HCT116 (cell line): ENCODE data around the gene GINS3. TPM values are rescaled to one million over a fixed set of nuclear protein-coding genes. Genes with fewer than 3 reads are reported as not detected.
"Not testable (repeated sequence)": the region's sequence is repeated elsewhere in the genome, so short reads cannot be mapped to it uniquely, and the experiment has no call there.

Experiments
- ATAC-seq: fragments of 200-7000 bp; cut with Tn5 transposase; 2 replicates; pipeline ENCODE4 v1.9.1; 2020; ENCODE audit warnings: mild to moderate bottlenecking, moderate library complexity
- BruUV-seq: library from RNA; stranded (reverse); fragments of 400-500 nt; replicated peaks from 2 replicates; lab custom pipeline; 2021; lab: Mats Ljungman, UMichigan
- CTCF ChIA-PET: fragments of 300-600 bp; sonication (Branson Sonifier 250); formaldehyde crosslinking; loops from one replicate; lab custom pipeline; 2021; ENCODE audit warnings: antibody characterized with exemption; lab: Charles Lee
- POLR2A ChIA-PET: fragments of 300-600, 350-600 bp; sonication (Branson Sonifier 250); formaldehyde crosslinking; loops from one replicate; lab custom pipeline; 2021; ENCODE audit warnings: antibody characterized with exemption; lab: Charles Lee
- RAD21 ChIA-PET, 2 experiments: fragments of 300-600 bp; sonication (Branson Sonifier 250); formaldehyde crosslinking; loops; one replicate each; lab custom pipeline; 2023; ENCODE audit warnings: low total read pairs in 2 of 2; ENCODE audit not compliant: uncharacterized antibody in 2 of 2, unreplicated experiment in 2 of 2, low non-redundant PET in 1 of 2; lab: Charles Lee
- DNase-seq: peaks from one replicate; pipeline ENCODE4 v3.0.0-alpha.2; 2010; ENCODE audit warnings: low read depth, low spot score
- H2AFZ ChIP-seq: fragments of 200-600 bp; shearing (Covaris generic), sonication (generic); 2 replicates; pipeline ENCODE4 v1.6.1; 2017; ENCODE audit warnings: low read depth, mixed run types, mixed read lengths, antibody characterized with exemption, low read length; ENCODE audit not compliant: poor library complexity, severe bottlenecking
- H3K27ac ChIP-seq: 2 replicates; pipeline ENCODE4 v1.5.1; 2012; ENCODE audit warnings: low read depth, low read length
- H3K27me3 ChIP-seq: fragments of 200-600 bp; sonication (generic); 2 replicates; pipeline ENCODE4 v1.6.1; 2016; ENCODE audit warnings: mixed run types, low read length, mixed read lengths; ENCODE audit not compliant: insufficient read depth
- H3K36me3 ChIP-seq, 2 experiments: fragments of 200-500 bp in 1 of 2; fragments of 200-600 bp in 1 of 2; sonication (Bioruptor generic) in 1 of 2; sonication (generic) in 1 of 2; 2 replicates each; pipeline versions ENCODE4 v1.5.1 to v1.6.1; 2014 to 2016; ENCODE audit warnings: low read length in 2 of 2, inconsistent platforms in 1 of 2, mixed read lengths in 1 of 2, mixed run types in 1 of 2; ENCODE audit not compliant: insufficient read depth in 2 of 2, control insufficient read depth in 1 of 2
- H3K4me1 ChIP-seq, 2 experiments: fragments of 200-600 bp in 1 of 2; sonication (generic) in 1 of 2; 2 replicates each; pipeline versions ENCODE4 v1.5.1 to v1.6.1; 2012 to 2017; ENCODE audit warnings: low read length in 2 of 2, inconsistent platforms in 1 of 2, mild to moderate bottlenecking in 1 of 2, mixed read lengths in 1 of 2, mixed run types in 1 of 2, moderate library complexity in 1 of 2; ENCODE audit not compliant: insufficient read depth in 2 of 2, control insufficient read depth in 1 of 2
- H3K4me2 ChIP-seq: fragments of 200-600 bp; sonication (generic); 2 replicates; pipeline ENCODE4 v1.6.1; 2017; ENCODE audit warnings: mixed run types, low read length, mixed read lengths
- H3K4me3 ChIP-seq, 2 experiments: fragments of 200-600 bp in 1 of 2; sonication (generic) in 1 of 2; replicated peaks in 1 of 2; 2 replicates each; pipeline ENCODE4 v1.5.1; 2011 to 2016; ENCODE audit warnings: low read length in 2 of 2, control low read depth in 1 of 2, low read depth in 1 of 2, mild to moderate bottlenecking in 1 of 2, mixed read lengths in 1 of 2, mixed run types in 1 of 2
- H3K79me2 ChIP-seq: fragments of 200-600 bp; sonication (generic); 2 replicates; pipeline ENCODE4 v1.6.1; 2017; ENCODE audit warnings: mild to moderate bottlenecking, mixed run types, low read length, moderate library complexity, mixed read lengths; ENCODE audit not compliant: insufficient read depth
- H3K9ac ChIP-seq: fragments of 200-600 bp; sonication (generic); 2 replicates; pipeline ENCODE4 v1.6.1; 2016; ENCODE audit warnings: low read length, mixed read lengths
- H3K9me2 ChIP-seq: fragments of 200-600 bp; sonication (generic), shearing (Covaris generic); 2 replicates; pipeline ENCODE4 v1.6.1; 2017; ENCODE audit warnings: mixed run types, mild to moderate bottlenecking, moderate library complexity; ENCODE audit not compliant: insufficient read depth
- H3K9me3 ChIP-seq, 2 experiments: fragments of 200-500 bp in 1 of 2; fragments of 200-600 bp in 1 of 2; sonication (Bioruptor generic) in 1 of 2; sonication (generic) in 1 of 2; 2 replicates each; pipeline ENCODE4 v1.6.1; 2014 to 2017; ENCODE audit warnings: low read length in 2 of 2, mixed read lengths in 2 of 2, inconsistent platforms in 1 of 2, low read depth in 1 of 2, mild to moderate bottlenecking in 1 of 2, mixed run types in 1 of 2, moderate library complexity in 1 of 2; ENCODE audit not compliant: control insufficient read depth in 1 of 2, insufficient read depth in 1 of 2
- H4K20me1 ChIP-seq: fragments of 200-600 bp; sonication (generic), shearing (Covaris generic); 2 replicates; pipeline ENCODE4 v1.6.1; 2017; ENCODE audit warnings: mixed run types, mild to moderate bottlenecking, moderate library complexity; ENCODE audit not compliant: insufficient read depth
- ATF3 ChIP-seq: IDR thresholded peaks from 2 replicates; pipeline ENCODE4 v1.6.1; 2012
- CBX3 ChIP-seq: IDR thresholded peaks from 2 replicates; pipeline ENCODE4 v1.6.1; 2012; ENCODE audit warnings: low read depth
- CEBPB ChIP-seq: IDR thresholded peaks from 2 replicates; pipeline ENCODE4 v1.6.1; 2012; ENCODE audit warnings: low read depth
- EGR1 ChIP-seq: IDR thresholded peaks from 2 replicates; pipeline ENCODE4 v1.6.1; 2012; ENCODE audit warnings: low read depth
- ELF1 ChIP-seq: IDR thresholded peaks from 2 replicates; pipeline ENCODE4 v1.6.1; 2012; ENCODE audit warnings: low read depth, borderline replicate concordance
- FOSL1 ChIP-seq: IDR thresholded peaks from 2 replicates; pipeline ENCODE4 v1.6.1; 2012; ENCODE audit warnings: low read depth
- JUND ChIP-seq: IDR thresholded peaks from 2 replicates; pipeline ENCODE4 v1.6.1; 2012
- MAX ChIP-seq: IDR thresholded peaks from 2 replicates; pipeline ENCODE4 v1.6.1; 2012
- POLR2A ChIP-seq: IDR thresholded peaks from 2 replicates; pipeline ENCODE4 v1.7.0; 2011; ENCODE audit warnings: borderline replicate concordance; ENCODE audit not compliant: insufficient read depth, insufficient read length; ENCODE audit errors: extremely low read depth
- REST ChIP-seq: IDR thresholded peaks from 2 replicates; pipeline ENCODE4 v1.6.1; 2012; ENCODE audit warnings: low read depth
- SIN3A ChIP-seq: IDR thresholded peaks from 2 replicates; pipeline ENCODE4 v1.6.1; 2012; ENCODE audit warnings: low read depth
- SRF ChIP-seq: IDR thresholded peaks from 2 replicates; pipeline ENCODE4 v1.6.1; 2012; ENCODE audit warnings: low read depth
- TCF7L2 ChIP-seq: IDR thresholded peaks from 2 replicates; pipeline ENCODE4 v1.7.0; 2011; ENCODE audit warnings: borderline replicate concordance, inconsistent platforms; ENCODE audit not compliant: insufficient read depth, insufficient read length; ENCODE audit errors: extremely low read depth
- YY1 ChIP-seq: IDR thresholded peaks from 2 replicates; pipeline ENCODE4 v1.6.1; 2011; ENCODE audit warnings: low read length, low read depth, moderate library complexity, mild to moderate bottlenecking; ENCODE audit not compliant: insufficient replicate concordance; ENCODE audit errors: extremely low read depth
- ZFX ChIP-seq: fragments of 450-650 bp; IDR thresholded peaks from 2 replicates; pipeline ENCODE4 v1.6.1; 2017
- intact Hi-C: fragments of 100-400 bp; cut with micrococcal nuclease; formaldehyde crosslinking; loops from 2 replicates; pipeline ENCODE4 v1.10.0; 2022
- total RNA-seq: library from RNA; stranded (reverse); gene quantifications from one replicate; pipeline ENCODE4 v1.2.1, GENCODE V29; 2021; ENCODE audit not compliant: unreplicated experiment

The GINS3 gene
- total RNA-seq, 1 experiment from 2014 or later = 12.1 TPM

- TF ChIP-seq ATF3 = no peak
- no peak for TF ChIP-seq FOSL1
- TF ChIP-seq JUND = no peak
Observed at GRCh38 chr16:58411736-58412614, 19.7 kb downstream of the GINS3 start (continued).

GRCh38 chr16:58412615-58412970 lies 20.3 kb downstream of the GINS3 start:
- BruUV-seq, CTCF ChIA-PET, H3K9me2 ChIP-seq, H3K9me3 ChIP-seq, H4K20me1 ChIP-seq, H3K79me2 ChIP-seq, H3K27ac ChIP-seq, H3K36me3 ChIP-seq, RAD21 ChIA-PET, H3K27me3 ChIP-seq, H2AFZ ChIP-seq, ATAC-seq, H3K9ac ChIP-seq, H3K4me3 ChIP-seq, intact Hi-C loops, H3K4me2 ChIP-seq, POLR2A ChIA-PET, DNase-seq: not testable (repeated sequence)
- H3K4me1 ChIP-seq = peaks cover 0 to 16% of the 10 kb centered on the region in 2 experiments; a peak in 2 of 4 replicates

GRCh38 chr16:58413359-58413758 lies 21.1 kb downstream of the GINS3 start:
- BruUV-seq = no TSS peak
- no peak for TF ChIP-seq REST
- TF ChIP-seq TCF7L2 = no peak
- TF ChIP-seq CBX3 = no peak
- TF ChIP-seq CEBPB = no peak
- TF ChIP-seq YY1 = no peak
- TF ChIP-seq ELF1 = no peak
- no peak for TF ChIP-seq SRF
- TF ChIP-seq JUND = no peak
- TF ChIP-seq MAX = no peak
- no peak for TF ChIP-seq ZFX
- no peak for TF ChIP-seq POLR2A
- no peak for TF ChIP-seq EGR1
- TF ChIP-seq SIN3A = no peak
- TF ChIP-seq ATF3 = no peak

More at GRCh38 chr16:58413359-58413758, 21.1 kb downstream of the GINS3 start:
- ChIA-PET RAD21 (no interaction called here), POLR2A (no interaction called here), CTCF (no interaction called here)
- Histone ChIP-seq H3K36me3 (no peaks in the 10 kb centered on the region), H3K9me2 (no peaks in the 10 kb centered on the region), H3K4me2 (no peak overlapping the region), H3K4me1 (peaks cover 0 to 16% of the 10 kb centered on the region in 2 experiments; a peak in 2 of 4 replicates), H3K79me2 (no peaks in the 10 kb centered on the region), H3K27ac (no peak overlapping the region), H3K9ac (no peak overlapping the region), H3K27me3 (no peaks in the 10 kb centered on the region), H3K4me3 (no peak overlapping the region), H3K9me3 (no peaks in the 10 kb centered on the region), H2AFZ (no peak overlapping the region), H4K20me1 (no peaks in the 10 kb centered on the region)
- ATAC-seq = no peak
- DNase-seq = no peak
- intact Hi-C loops = no loop called here
